Activated B cell treated with CpG ODN at 0.5 μM for 24 hours (primary cell): ENCODE measurements around the gene SPRR1B. TPM values are rescaled to one million over a fixed set of nuclear protein-coding genes. Genes with fewer than 3 reads are reported as not detected.
"Not testable (repeated sequence)": the region's sequence is repeated elsewhere in the genome, so short reads cannot be mapped to it uniquely, and the experiment has no call there.

Source experiments
- ATAC-seq: fragments of 200-7000 bp; cut with Tn5 transposase; one replicate; pipeline ENCODE4 v1.10.0; 2021; ENCODE audit warnings: low read depth, mild to moderate bottlenecking, moderate library complexity
- CTCF ChIA-PET: fragments of 350-600 bp; sonication (Branson Sonifier 250); formaldehyde crosslinking; loops from one replicate; lab custom pipeline; 2021; ENCODE audit warnings: antibody characterized with exemption; lab: Charles Lee
- POLR2A ChIA-PET: fragments of 350-600 bp; sonication (Branson Sonifier 250); formaldehyde crosslinking; loops from one replicate; lab custom pipeline; 2021; ENCODE audit warnings: antibody characterized with exemption; lab: Charles Lee
- DNase-seq: peaks from one replicate; pipeline ENCODE4 v3.0.0; 2022
- H3K27ac Mint-ChIP-seq: one replicate; pipeline ENCODE4 v1.8.0; 2020; ENCODE audit warnings: mixed read lengths
- H3K27me3 Mint-ChIP-seq: one replicate; pipeline ENCODE4 v1.8.0; 2021; ENCODE audit warnings: mixed read lengths
- H3K36me3 Mint-ChIP-seq: one replicate; pipeline ENCODE4 v1.8.0; 2021; ENCODE audit warnings: low read depth, mixed read lengths
- H3K4me1 Mint-ChIP-seq: one replicate; pipeline ENCODE4 v1.8.0; 2021; ENCODE audit warnings: mixed read lengths
- H3K4me3 Mint-ChIP-seq: one replicate; pipeline ENCODE4 v1.8.0; 2020; ENCODE audit warnings: mild to moderate bottlenecking, mixed read lengths
- H3K9me3 Mint-ChIP-seq: one replicate; pipeline ENCODE4 v1.8.0; 2020; ENCODE audit warnings: mixed read lengths
- intact Hi-C: fragments of 100-400 bp; cut with micrococcal nuclease; formaldehyde crosslinking; loops from one replicate; pipeline ENCODE4 v1.15.1; 2024
- total RNA-seq: library from RNA; stranded (reverse); gene quantifications from 2 replicates; pipeline ENCODE4 v1.2.3, GENCODE V29; 2022
- TF ChIP-seq, protein P1 (sequence below): fragments of 200-600 bp; IDR thresholded peaks from one replicate; pipeline ENCODE4 v1.8.0; 2022; ENCODE audit warnings: antibody characterized with exemption, mild to moderate bottlenecking

Gene SPRR1B
- total RNA-seq, 1 donor from 2014 or later = not detected

DNA sequence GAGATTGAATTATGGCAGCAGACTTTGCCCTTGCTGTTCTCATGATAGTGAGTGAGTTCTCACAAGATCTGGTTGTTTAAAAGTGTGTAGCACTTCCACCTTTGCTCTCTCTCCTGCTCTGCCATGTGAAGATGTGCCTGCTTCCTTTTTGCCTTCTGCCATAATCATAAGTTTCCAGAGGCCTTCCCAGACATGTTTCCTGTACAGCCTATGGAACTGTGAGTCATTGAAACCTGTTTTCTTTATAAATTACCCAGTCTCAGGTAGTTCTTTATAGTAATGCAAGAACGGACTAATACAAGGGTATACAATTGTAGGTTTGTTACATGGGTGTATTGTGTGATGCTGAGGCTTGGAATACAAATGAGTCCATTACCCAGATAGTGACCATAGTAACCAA, 4.2 kb downstream of the SPRR1B start:
- Mint-ChIP-seq H3K27ac (no peak overlapping the region), H3K36me3 (no peaks in the 10 kb centered on the region), H3K9me3 (no peaks in the 10 kb centered on the region), H3K4me3 (no peak overlapping the region), H3K27me3 (peaks cover 28% of the 10 kb centered on the region), H3K4me1 (no peaks in the 10 kb centered on the region)
- intact Hi-C loops = no loop called here
- POLR2A ChIA-PET = no interaction called here
- no peak for ATAC-seq
- TF ChIP-seq, protein P1, sequence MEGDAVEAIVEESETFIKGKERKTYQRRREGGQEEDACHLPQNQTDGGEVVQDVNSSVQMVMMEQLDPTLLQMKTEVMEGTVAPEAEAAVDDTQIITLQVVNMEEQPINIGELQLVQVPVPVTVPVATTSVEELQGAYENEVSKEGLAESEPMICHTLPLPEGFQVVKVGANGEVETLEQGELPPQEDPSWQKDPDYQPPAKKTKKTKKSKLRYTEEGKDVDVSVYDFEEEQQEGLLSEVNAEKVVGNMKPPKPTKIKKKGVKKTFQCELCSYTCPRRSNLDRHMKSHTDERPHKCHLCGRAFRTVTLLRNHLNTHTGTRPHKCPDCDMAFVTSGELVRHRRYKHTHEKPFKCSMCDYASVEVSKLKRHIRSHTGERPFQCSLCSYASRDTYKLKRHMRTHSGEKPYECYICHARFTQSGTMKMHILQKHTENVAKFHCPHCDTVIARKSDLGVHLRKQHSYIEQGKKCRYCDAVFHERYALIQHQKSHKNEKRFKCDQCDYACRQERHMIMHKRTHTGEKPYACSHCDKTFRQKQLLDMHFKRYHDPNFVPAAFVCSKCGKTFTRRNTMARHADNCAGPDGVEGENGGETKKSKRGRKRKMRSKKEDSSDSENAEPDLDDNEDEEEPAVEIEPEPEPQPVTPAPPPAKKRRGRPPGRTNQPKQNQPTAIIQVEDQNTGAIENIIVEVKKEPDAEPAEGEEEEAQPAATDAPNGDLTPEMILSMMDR = no peak
- no peak for DNase-seq
- CTCF ChIA-PET = no interaction called here

DNA sequence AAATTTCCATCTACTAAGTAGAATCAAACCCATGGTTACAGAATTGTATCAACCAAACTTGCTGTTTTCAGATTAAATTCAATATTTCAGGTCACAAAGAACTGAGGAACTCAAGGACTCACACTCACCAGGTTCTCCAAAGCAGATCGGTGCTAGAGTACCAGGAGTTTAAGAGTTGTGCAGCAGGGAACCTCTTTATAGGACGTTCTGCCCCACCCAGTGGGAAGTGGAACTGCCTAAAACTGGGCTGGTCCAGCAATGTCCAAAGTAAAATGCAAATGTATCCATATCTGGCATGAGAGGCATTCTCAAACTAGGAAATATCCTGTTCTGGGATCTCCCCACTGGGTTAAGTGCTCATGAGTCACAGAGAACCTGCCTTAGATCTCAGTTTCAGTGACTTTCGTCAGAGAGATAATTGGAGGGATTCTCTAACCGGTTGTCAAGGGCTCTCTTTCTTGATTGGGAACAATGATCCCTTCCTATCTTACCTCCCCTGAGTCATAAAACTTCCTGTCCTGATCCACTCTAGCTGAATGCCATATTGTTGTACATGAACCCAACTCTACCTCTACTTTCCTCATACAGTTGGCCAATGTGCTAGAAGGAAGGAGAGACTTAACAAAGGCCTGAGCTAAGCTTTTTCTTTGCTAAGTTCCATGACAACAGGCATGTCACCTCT, 10.1 kb downstream of the SPRR1B start, which contains the start of gene SPRR2D:
SPRR2D (minus strand) TSS at position 171 of the 682 bp plus-strand sequence. CDS start 774 bp downstream, outside the sequence.
- H3K4me3 Mint-ChIP-seq = no peak within 1 kb of the TSS
- H3K27me3 Mint-ChIP-seq = peaks cover 54% of the 10 kb centered on the region
- TF ChIP-seq, protein P1 = no peak
- POLR2A ChIA-PET = no interaction called here
- H3K9me3 Mint-ChIP-seq = no peaks in the 10 kb centered on the region
- H3K27ac Mint-ChIP-seq = no peak within 1 kb of the TSS
- ATAC-seq (no peak), DNase-seq (no peak)
- H3K4me1 Mint-ChIP-seq = no peaks in the 10 kb centered on the region
- H3K36me3 Mint-ChIP-seq = no peaks in the 10 kb centered on the region
- CTCF ChIA-PET = no interaction called here
- intact Hi-C loops = no loop called here

DNA sequence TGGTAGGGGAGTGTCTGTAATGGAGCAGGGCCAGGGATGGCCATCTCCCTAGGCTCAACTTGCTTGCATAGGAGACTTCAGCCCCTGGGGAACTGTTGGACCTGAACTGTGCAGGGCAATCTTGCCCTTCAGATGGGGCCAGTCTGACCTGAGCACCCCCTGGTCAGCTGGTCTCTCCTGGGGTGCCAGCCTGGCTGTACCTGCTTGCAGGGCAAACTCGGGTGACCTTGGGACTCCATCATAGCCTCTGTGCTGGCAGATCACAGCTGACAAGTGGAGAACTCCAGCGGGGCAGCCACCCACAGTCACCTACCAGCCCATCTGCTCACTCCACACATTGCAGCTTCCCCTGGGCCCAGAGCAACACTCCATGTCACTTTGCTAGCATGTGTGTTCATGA, 18.2 kb downstream of the SPRR1B start:
- intact Hi-C loops = no loop called here
- POLR2A ChIA-PET = no interaction called here
- TF ChIP-seq, protein P1 = no peak
- Mint-ChIP-seq H3K4me1 (no peaks in the 10 kb centered on the region), H3K27me3 (peaks cover 37% of the 10 kb centered on the region), H3K36me3 (no peaks in the 10 kb centered on the region), H3K9me3 (peaks cover 8% of the 10 kb centered on the region), H3K4me3 (no peak overlapping the region), H3K27ac (no peak overlapping the region)
- DNase-seq = no peak
- CTCF ChIA-PET = no interaction called here
- ATAC-seq = no peak

DNA sequence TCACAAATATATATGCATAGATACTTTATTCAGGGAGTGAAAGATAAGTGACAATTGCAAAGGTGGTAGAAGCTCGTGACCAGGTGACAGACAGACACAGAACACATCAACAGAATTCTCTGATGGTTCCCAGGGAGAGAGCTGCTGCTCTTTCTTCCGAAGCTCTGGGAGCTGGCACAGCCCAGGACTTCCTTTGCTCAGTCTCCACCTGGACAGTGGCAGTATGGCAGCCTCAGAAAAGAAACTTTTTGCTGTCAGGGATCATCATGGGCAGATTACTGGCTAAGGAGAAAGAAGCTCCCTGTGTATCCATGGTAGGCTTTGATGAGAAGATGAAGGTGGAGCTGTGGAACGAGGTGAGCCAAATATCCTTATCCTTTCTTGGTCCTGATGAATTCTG, 25.1 kb downstream of the SPRR1B start:
- H3K9me3 Mint-ChIP-seq, DNase-seq, CTCF ChIA-PET, POLR2A ChIA-PET, ATAC-seq, H3K4me1 Mint-ChIP-seq, H3K36me3 Mint-ChIP-seq, intact Hi-C loops, H3K4me3 Mint-ChIP-seq, H3K27ac Mint-ChIP-seq: not testable (repeated sequence)
- H3K27me3 Mint-ChIP-seq = peaks cover 20% of the 10 kb centered on the region

DNA sequence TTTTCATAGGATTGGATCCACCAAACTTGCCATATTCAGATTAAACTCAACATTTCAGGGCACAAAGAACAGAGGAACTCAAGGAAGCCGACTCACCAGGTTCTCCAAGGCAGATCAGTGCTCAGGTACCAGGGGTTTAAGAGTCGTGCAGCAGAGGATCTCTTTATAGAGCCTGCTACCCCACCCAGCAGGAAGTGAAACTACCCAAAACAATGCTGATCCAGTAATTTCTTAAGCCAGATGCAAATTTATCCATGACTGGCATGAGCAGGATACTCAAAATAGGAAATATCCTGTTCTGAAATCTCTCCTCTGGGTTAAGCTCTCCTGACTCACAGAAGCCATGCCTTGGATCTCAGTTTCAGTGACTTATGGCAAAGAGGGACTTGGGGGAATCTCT, 26.4 kb downstream of the SPRR1B start, which contains the start of gene SPRR2A:
SPRR2A (minus strand) TSS at position 138 of the 400 bp plus-strand sequence. CDS start 777 bp downstream, outside the sequence.
- Mint-ChIP-seq H3K4me3 (no peak within 1 kb of the TSS), H3K9me3 (peaks cover 8% of the 10 kb centered on the region), H3K27ac (no peak within 1 kb of the TSS), H3K36me3 (no peaks in the 10 kb centered on the region), H3K4me1 (no peaks in the 10 kb centered on the region), H3K27me3 (peaks cover 18% of the 10 kb centered on the region)
- ChIA-PET CTCF (no interaction called here), POLR2A (no interaction called here)
- no peak for ATAC-seq
- DNase-seq = no peak
- TF ChIP-seq, protein P1 = no peak
- intact Hi-C loops = no loop called here
